ENCODE data around the gene CDKN1B. TPM values are rescaled to one million over a fixed set of nuclear protein-coding genes. Genes with fewer than 3 reads are reported as not detected.

CDKN1B gene
- total RNA-seq, 1 donor from 2014 or later, result 37.9 TPM

- H3K27ac Mint-ChIP-seq (ENCODE audit: unreplicated experiment), result no peak overlapping the region
- H3K9me3 Mint-ChIP-seq (ENCODE audit: low read depth), result no peaks in the 10 kb centered on the region
- DNase-seq (ENCODE audit: low spot score), result no peak
- H3K4me3 Mint-ChIP-seq (ENCODE audit: unreplicated experiment), result no peak overlapping the region
- no peaks in the 10 kb centered on the region for H3K36me3 Mint-ChIP-seq (ENCODE audit: low read depth)
- H3K4me1 Mint-ChIP-seq (ENCODE audit: low read depth), result peaks cover 21% of the 10 kb centered on the region
- no peaks in the 10 kb centered on the region for H3K27me3 Mint-ChIP-seq (ENCODE audit: low read depth)
- TF ChIP-seq CTCF (IDR thresholded peaks at IDR 0.05), result no peak
Observed at GRCh38 chr12:12701457-12701856, 15.7 kb upstream of the CDKN1B start.

GRCh38 chr12:12704593-12705230 lies 12.5 kb upstream of the CDKN1B start:
- Mint-ChIP-seq H3K36me3 (ENCODE audit: low read depth) (no peaks in the 10 kb centered on the region), H3K4me3 (ENCODE audit: unreplicated experiment) (no peak overlapping the region), H3K27me3 (ENCODE audit: low read depth) (no peaks in the 10 kb centered on the region), H3K27ac (ENCODE audit: unreplicated experiment) (no peak overlapping the region), H3K9me3 (ENCODE audit: low read depth) (no peaks in the 10 kb centered on the region), H3K4me1 (ENCODE audit: low read depth) (peaks cover 11% of the 10 kb centered on the region)
- TF ChIP-seq CTCF (IDR thresholded peaks at IDR 0.05), result peak; percentile 96
- no peak for DNase-seq (ENCODE audit: low spot score)

- Mint-ChIP-seq H3K36me3 (ENCODE audit: low read depth) (no peaks in the 10 kb centered on the region), H3K27me3 (ENCODE audit: low read depth) (no peaks in the 10 kb centered on the region), H3K9me3 (ENCODE audit: low read depth) (no peaks in the 10 kb centered on the region), H3K27ac (ENCODE audit: unreplicated experiment) (no peak overlapping the region), H3K4me1 (ENCODE audit: low read depth) (peaks cover 11% of the 10 kb centered on the region), H3K4me3 (ENCODE audit: unreplicated experiment) (no peak overlapping the region)
- DNase-seq (ENCODE audit: low spot score), result no peak
- no peak for TF ChIP-seq CTCF (IDR thresholded peaks at IDR 0.05)
Observed at GRCh38 chr12:12705838-12706520, 11.2 kb upstream of the CDKN1B start.

GRCh38 chr12:12713932-12714275 lies 3.3 kb upstream of the CDKN1B start:
- Mint-ChIP-seq H3K36me3 (ENCODE audit: low read depth) (peaks cover 9% of the 10 kb centered on the region), H3K27ac (ENCODE audit: unreplicated experiment) (no peak overlapping the region), H3K27me3 (ENCODE audit: low read depth) (no peaks in the 10 kb centered on the region), H3K9me3 (ENCODE audit: low read depth) (no peaks in the 10 kb centered on the region), H3K4me3 (ENCODE audit: unreplicated experiment) (peak overlapping the region; percentile 51), H3K4me1 (ENCODE audit: low read depth) (peaks cover 31% of the 10 kb centered on the region)
- no peak for DNase-seq (ENCODE audit: low spot score)
- no peak for TF ChIP-seq CTCF (IDR thresholded peaks at IDR 0.05)

GRCh38 chr12:12714276-12715021 lies 2.7 kb upstream of the CDKN1B start:
- no peaks in the 10 kb centered on the region for H3K27me3 Mint-ChIP-seq (ENCODE audit: low read depth)
- H3K36me3 Mint-ChIP-seq (ENCODE audit: low read depth), result peaks cover 14% of the 10 kb centered on the region
- H3K9me3 Mint-ChIP-seq (ENCODE audit: low read depth), result no peaks in the 10 kb centered on the region
- DNase-seq (ENCODE audit: low spot score), result no peak
- TF ChIP-seq CTCF (IDR thresholded peaks at IDR 0.05), result peak; percentile 55
- peaks cover 36% of the 10 kb centered on the region for H3K4me1 Mint-ChIP-seq (ENCODE audit: low read depth)
- no peak overlapping the region for H3K27ac Mint-ChIP-seq (ENCODE audit: unreplicated experiment)
- H3K4me3 Mint-ChIP-seq (ENCODE audit: unreplicated experiment), result peak overlapping the region; percentile 51
